T1000 (cell line): ENCODE results near the gene CABYR.
A peak's percentile ranks its signal among the peaks of the same experiment; 100 is the strongest.

Experiments used
- DNase-seq: peaks from one replicate; lab custom pipeline; 2025; ENCODE audit warnings: mixed read lengths; lab: John Stamatoyannopoulos, UW

Gene CABYR

GRCh38 chr18:24138789-24139616 lies at the start of gene CABYR:
TSS of gene CABYR (plus strand) at chr18:24139062. CDS start at chr18:24143115, 4,053 bp downstream.
- DNase-seq, result peak; percentile 76

- DNase-seq, result no peak
Observed at GRCh38 chr18:24089076-24089475, 49.8 kb upstream of the CABYR start.

- DNase-seq, result no peak
Observed at GRCh38 chr18:24089515-24090337, 49.1 kb upstream of the CABYR start.

- no peak for DNase-seq
Observed at GRCh38 chr18:24090876-24091275, 48.0 kb upstream of the CABYR start.

- no peak for DNase-seq
Observed at GRCh38 chr18:24094561-24094960, 44.3 kb upstream of the CABYR start.

- no peak for DNase-seq
Observed at GRCh38 chr18:24095976-24096375, 42.9 kb upstream of the CABYR start.

GRCh38 chr18:24103320-24104021 lies 35.4 kb upstream of the CABYR start:
- no peak for DNase-seq

- no peak for DNase-seq
Observed at GRCh38 chr18:24104486-24104885, 34.4 kb upstream of the CABYR start.

GRCh38 chr18:24108641-24109040 lies 30.2 kb upstream of the CABYR start:
- no peak for DNase-seq

- DNase-seq, result no peak
Observed at GRCh38 chr18:24111936-24112335, 26.9 kb upstream of the CABYR start.

GRCh38 chr18:24112464-24112863 lies 26.4 kb upstream of the CABYR start:
- no peak for DNase-seq

- peak; percentile 38 for DNase-seq
Observed at GRCh38 chr18:24112874-24113615, 25.8 kb upstream of the CABYR start.

GRCh38 chr18:24114924-24115549 lies 23.8 kb upstream of the CABYR start:
- no peak for DNase-seq

- no peak for DNase-seq
Observed at GRCh38 chr18:24115628-24116027, 23.2 kb upstream of the CABYR start.

- DNase-seq, result peak; percentile 15
Observed at GRCh38 chr18:24118750-24119577, 19.9 kb upstream of the CABYR start.

- no peak for DNase-seq
Observed at GRCh38 chr18:24120676-24121075, 18.2 kb upstream of the CABYR start.

- no peak for DNase-seq
Observed at GRCh38 chr18:24121625-24122024, 17.2 kb upstream of the CABYR start.

- no peak for DNase-seq
Observed at GRCh38 chr18:24126155-24126961, 12.5 kb upstream of the CABYR start.

GRCh38 chr18:24127735-24128134 lies 11.1 kb upstream of the CABYR start:
- DNase-seq, result no peak
